Stimulated activated CD4-positive, alpha-beta T cell treated with anti-CD3 and anti-CD28 coated beads, Interleukin-1b, Interleukin-23, amount 100 ng/mL, for 1 hour (primary cell): ENCODE measurements around the gene ADAMTS18.

Experiments used
- DNase-seq, 2 donors: peaks; one replicate each; pipeline ENCODE4 v3.0.0-alpha.2; 2020; ENCODE audit warnings: low read depth in 2 of 2

ADAMTS18 gene

GRCh38 chr16:77393955-77394354, 40.9 kb downstream of the ADAMTS18 start:
- DNase-seq: no peak

- DNase-seq: no peak
Measured at GRCh38 chr16:77387815-77388209, 47.0 kb downstream of the ADAMTS18 start.

GRCh38 chr16:77386831-77387814, 47.7 kb downstream of the ADAMTS18 start:
- no peak for DNase-seq

- no peak for DNase-seq
Measured at GRCh38 chr16:77385481-77385880, 49.4 kb downstream of the ADAMTS18 start.

GRCh38 chr16:77383606-77384187, 51.1 kb downstream of the ADAMTS18 start:
- DNase-seq: no peak

- DNase-seq: no peak
Measured at GRCh38 chr16:77376358-77376757, 58.5 kb downstream of the ADAMTS18 start.

- no peak for DNase-seq
Measured at GRCh38 chr16:77375396-77375795, 59.4 kb downstream of the ADAMTS18 start.

GRCh38 chr16:77374384-77374783, 60.5 kb downstream of the ADAMTS18 start:
- no peak for DNase-seq

GRCh38 chr16:77373726-77374125, 61.1 kb downstream of the ADAMTS18 start:
- DNase-seq: no peak

GRCh38 chr16:77364770-77365169, 70.1 kb downstream of the ADAMTS18 start:
- no peak for DNase-seq

- DNase-seq: no peak
Measured at GRCh38 chr16:77359065-77359502, 75.8 kb downstream of the ADAMTS18 start.

- no peak for DNase-seq
Measured at GRCh38 chr16:77353587-77354263, 81.1 kb downstream of the ADAMTS18 start.

GRCh38 chr16:77344341-77344740, 90.5 kb downstream of the ADAMTS18 start:
- no peak for DNase-seq

GRCh38 chr16:77336637-77337036, 98.2 kb downstream of the ADAMTS18 start:
- DNase-seq: no peak

- DNase-seq: no peak
Measured at GRCh38 chr16:77335652-77336234, 99.1 kb downstream of the ADAMTS18 start.

GRCh38 chr16:77332792-77333191, 102.0 kb downstream of the ADAMTS18 start:
- no peak for DNase-seq

GRCh38 chr16:77331802-77332586, 102.8 kb downstream of the ADAMTS18 start:
- no peak for DNase-seq

- no peak for DNase-seq
Measured at GRCh38 chr16:77331043-77331442, 103.8 kb downstream of the ADAMTS18 start.

- DNase-seq: no peak
Measured at GRCh38 chr16:77330332-77331042, 104.3 kb downstream of the ADAMTS18 start.

GRCh38 chr16:77328768-77329167, 106.1 kb downstream of the ADAMTS18 start:
- no peak for DNase-seq

GRCh38 chr16:77328274-77328673, 106.6 kb downstream of the ADAMTS18 start:
- DNase-seq: no peak
